ENCODE results near the gene ADAMTS12. TPM values are rescaled to one million over a fixed set of nuclear protein-coding genes. Genes with fewer than 3 reads are reported as not detected.

ADAMTS12 gene
- total RNA-seq, 1 donor, result under 0.01 TPM

DNA sequence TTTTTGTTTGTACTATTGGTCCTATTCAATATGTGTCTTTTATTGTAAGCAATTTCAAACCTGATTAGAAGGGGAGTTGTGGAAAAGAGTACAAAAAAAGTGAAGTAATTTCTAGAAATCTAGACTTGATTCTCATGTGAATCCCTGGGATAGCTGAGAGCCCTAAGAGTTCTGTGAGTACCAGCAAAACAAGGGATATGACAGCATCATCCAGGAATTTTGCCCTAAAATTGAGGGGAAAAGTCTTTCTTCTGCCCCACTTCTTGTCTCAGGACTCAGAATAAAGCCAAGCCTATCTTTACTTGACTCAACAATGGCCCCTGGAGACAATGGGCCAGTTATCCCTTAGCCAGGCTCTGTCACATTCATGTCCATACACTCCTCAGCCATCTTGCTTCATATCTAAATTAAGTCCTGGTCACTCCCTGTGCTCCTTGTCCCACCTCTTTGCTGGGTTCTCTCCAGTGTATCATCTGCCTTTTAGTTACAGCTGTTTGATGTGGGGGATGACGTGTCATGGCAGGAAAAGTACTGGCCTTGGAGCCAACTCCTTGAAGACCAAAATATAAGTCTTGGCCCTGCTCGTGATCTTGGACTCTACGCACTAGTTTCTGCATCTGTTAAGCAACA, 81.2 kb downstream of the ADAMTS12 start:
- Histone ChIP-seq H3K4me1 (ENCODE audit: insufficient read depth, low read length) (no peaks in the 10 kb centered on the region), H3K4me3 (ENCODE audit: low read length) (no peak overlapping the region), H3K27me3 (ENCODE audit: insufficient read depth, low read length) (no peaks in the 10 kb centered on the region), H3K9me3 (ENCODE audit: low read depth, low read length) (no peaks in the 10 kb centered on the region)

DNA sequence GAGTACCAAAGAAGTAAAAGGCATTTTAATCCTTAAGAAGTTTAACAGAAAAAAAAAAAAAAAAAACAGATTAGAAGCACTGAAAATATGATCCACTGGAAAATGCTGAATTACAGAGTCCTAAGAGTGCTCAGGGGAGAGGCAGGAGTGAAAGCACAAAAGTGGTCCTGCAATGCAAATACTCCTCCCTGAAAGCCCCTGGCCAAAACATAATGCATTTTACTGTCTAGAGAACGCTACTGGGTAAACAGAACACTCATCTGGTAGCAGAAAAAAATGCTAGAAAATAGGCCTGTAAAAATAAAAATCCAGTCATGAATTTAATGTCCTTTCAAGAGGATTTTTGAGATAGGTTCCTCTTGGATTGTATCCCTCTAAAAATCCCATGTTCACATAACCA, 81.9 kb downstream of the ADAMTS12 start:
- Histone ChIP-seq H3K27me3 (ENCODE audit: insufficient read depth, low read length) (no peaks in the 10 kb centered on the region), H3K9me3 (ENCODE audit: low read depth, low read length) (no peaks in the 10 kb centered on the region), H3K4me1 (ENCODE audit: insufficient read depth, low read length) (no peaks in the 10 kb centered on the region), H3K4me3 (ENCODE audit: low read length) (no peak overlapping the region)

DNA sequence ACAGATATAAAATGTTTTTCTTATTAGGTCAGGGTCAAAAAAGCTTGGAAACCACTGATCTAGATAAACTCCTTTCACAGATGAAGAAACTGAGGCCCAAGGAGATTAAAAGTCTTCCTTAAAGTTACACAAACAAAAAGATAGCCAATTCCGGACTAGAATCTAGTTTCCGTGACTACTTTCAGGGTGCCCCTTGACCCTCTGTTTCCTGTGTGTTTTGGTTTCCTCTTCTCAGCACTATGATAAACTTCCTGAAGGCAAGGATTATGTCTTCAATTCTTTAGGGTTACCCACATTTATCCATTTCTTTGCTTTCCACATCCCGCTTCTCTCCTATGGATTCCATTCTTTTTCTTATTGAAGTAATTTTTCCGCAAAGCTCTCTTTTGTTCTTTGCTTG, 83.1 kb downstream of the ADAMTS12 start:
- Histone ChIP-seq H3K27me3 (ENCODE audit: insufficient read depth, low read length) (no peaks in the 10 kb centered on the region), H3K9me3 (ENCODE audit: low read depth, low read length) (no peaks in the 10 kb centered on the region)

DNA sequence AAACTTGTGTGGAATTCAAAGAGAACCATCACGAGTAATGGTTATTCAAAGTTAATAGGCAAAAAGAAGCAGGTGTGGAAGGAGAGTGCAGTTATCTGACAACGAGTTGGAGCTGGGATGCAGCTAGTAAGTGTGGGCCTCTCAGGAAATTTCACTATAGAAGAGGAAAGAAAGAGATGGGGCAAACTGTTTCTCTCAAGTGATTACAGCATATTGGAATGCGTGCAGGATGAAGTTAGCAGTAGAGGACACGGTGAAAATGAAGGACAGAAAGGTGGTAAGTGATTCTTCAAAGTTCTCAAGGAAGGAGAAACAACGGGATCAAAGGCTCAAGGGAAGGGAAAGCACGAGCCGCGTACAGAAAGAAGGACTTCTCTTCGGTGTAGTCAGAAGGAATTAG, 84.0 kb downstream of the ADAMTS12 start:
- no peaks in the 10 kb centered on the region for H3K27me3 ChIP-seq (ENCODE audit: insufficient read depth, low read length)

More for the DNA sequence above, 83.1 kb downstream of the ADAMTS12 start:
- no peak overlapping the region for H3K4me3 ChIP-seq (ENCODE audit: low read length)
- no peaks in the 10 kb centered on the region for H3K4me1 ChIP-seq (ENCODE audit: insufficient read depth, low read length)

DNA sequence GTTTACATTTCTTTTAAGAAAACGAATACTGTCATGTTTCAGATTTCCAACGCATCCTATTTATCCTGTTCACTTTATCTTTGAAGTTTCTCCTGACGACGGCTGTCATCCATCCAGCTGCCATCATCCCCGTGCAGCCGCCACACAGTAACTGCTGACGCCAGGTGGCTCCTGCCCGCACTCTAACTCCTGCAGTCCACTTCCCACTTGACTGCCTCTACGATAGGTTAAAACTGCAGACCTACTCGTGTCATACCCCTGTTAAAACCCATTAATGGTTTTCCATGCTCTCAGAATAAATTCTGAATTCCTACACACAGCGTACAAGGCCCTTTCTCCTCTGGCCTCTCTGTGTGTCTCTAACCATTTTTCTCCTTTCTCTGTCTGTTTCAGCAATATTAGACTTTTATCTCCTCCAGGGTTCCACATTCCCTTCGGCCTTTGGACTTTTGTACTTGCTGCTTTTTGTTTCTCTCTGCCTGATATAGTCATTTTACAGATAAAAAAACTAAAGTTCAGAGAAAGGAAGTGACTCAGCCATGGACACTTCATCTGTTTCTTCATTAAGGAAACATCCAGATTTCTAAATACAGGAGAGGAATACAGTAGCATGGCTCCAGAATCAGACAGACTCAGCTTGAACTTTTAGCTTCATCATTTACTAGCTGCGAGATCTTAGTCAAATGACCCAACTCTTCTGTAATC, 84.9 kb downstream of the ADAMTS12 start:
- no peaks in the 10 kb centered on the region for H3K27me3 ChIP-seq (ENCODE audit: insufficient read depth, low read length)
- no peaks in the 10 kb centered on the region for H3K9me3 ChIP-seq (ENCODE audit: low read depth, low read length)
- no peaks in the 10 kb centered on the region for H3K4me1 ChIP-seq (ENCODE audit: insufficient read depth, low read length)
- H3K4me3 ChIP-seq (ENCODE audit: low read length), result no peak overlapping the region

More for the DNA sequence above, 84.0 kb downstream of the ADAMTS12 start:
- no peaks in the 10 kb centered on the region for H3K9me3 ChIP-seq (ENCODE audit: low read depth, low read length)
- H3K4me3 ChIP-seq (ENCODE audit: low read length), result no peak overlapping the region
- no peaks in the 10 kb centered on the region for H3K4me1 ChIP-seq (ENCODE audit: insufficient read depth, low read length)

DNA sequence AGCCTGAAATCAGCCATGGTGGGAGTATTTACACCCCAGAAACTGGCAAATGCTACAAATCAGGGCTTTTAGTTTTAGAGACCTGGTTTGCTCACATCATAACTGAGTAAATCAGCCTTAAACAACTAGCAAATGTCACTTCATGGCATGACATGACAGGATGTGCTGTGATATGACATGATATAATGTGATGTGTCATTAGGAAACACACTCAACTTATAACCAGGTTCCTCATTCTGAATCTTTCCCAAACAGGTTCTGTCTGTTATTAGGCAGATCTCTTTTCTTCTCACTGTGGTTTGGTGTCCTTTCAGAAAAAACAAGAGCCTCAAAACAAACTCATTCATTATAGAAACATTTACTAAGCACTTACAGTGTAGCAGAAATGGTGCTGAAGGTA, 90.5 kb downstream of the ADAMTS12 start:
- no peak overlapping the region for H3K4me3 ChIP-seq (ENCODE audit: low read length)
- H3K4me1 ChIP-seq (ENCODE audit: insufficient read depth, low read length), result no peaks in the 10 kb centered on the region
- no peaks in the 10 kb centered on the region for H3K9me3 ChIP-seq (ENCODE audit: low read depth, low read length)
- no peaks in the 10 kb centered on the region for H3K27me3 ChIP-seq (ENCODE audit: insufficient read depth, low read length)

DNA sequence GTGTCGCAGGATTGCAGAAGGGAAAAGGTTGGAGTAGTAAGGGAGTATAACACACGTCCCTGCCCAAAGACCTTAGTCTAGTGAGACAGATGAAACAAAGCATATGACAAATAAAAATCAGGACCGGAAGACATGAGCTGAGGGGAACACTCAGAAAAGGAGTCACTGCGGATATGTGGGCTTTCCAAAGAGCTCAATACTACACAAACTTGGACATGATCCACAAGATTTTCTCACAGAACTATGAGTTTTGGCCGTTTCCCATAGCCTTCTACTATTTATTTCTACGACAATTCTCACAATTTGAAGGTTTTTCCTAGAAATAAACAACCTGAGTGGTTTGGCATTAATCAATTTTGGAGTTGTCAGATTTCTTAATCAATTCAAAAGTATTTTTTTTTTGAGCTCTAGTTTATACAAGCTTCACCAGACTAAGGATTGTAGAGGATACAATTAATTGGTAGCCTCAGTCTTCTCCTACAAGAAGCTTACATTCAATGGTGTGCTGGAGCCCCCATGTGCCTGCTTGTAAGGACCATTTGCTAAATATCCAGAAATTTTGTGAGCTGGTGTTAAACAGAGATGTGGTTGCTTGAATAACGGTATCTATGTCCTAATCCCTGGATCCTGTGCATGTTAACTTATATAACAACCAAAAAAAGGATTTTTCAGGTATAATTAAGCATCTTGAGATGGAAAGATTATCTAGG, 91.4 kb downstream of the ADAMTS12 start:
- no peaks in the 10 kb centered on the region for H3K27me3 ChIP-seq (ENCODE audit: insufficient read depth, low read length)
- no peak overlapping the region for H3K4me3 ChIP-seq (ENCODE audit: low read length)
- H3K4me1 ChIP-seq (ENCODE audit: insufficient read depth, low read length), result no peaks in the 10 kb centered on the region
- H3K9me3 ChIP-seq (ENCODE audit: low read depth, low read length), result no peaks in the 10 kb centered on the region

DNA sequence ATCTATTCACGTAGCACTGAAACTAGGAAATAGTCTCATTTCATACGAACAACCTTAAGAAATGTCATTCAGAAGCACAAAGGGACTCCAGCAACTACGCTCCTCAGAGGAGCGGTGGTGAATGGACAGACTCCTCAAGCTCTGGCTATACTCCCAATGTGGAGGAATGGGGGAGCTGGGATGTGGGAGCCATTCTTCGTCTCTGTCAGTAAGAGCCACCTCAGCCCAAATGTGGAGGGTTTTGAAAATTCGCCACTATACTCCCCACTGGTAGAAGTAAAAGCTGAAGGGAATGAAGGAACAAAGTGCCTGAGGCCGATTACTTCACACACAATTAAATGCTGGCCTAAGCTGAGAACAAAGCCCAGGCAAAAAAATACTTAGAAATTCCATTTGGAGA, 96.3 kb downstream of the ADAMTS12 start:
- Histone ChIP-seq H3K27me3 (ENCODE audit: insufficient read depth, low read length) (no peaks in the 10 kb centered on the region), H3K4me1 (ENCODE audit: insufficient read depth, low read length) (no peaks in the 10 kb centered on the region), H3K4me3 (ENCODE audit: low read length) (no peak overlapping the region), H3K9me3 (ENCODE audit: low read depth, low read length) (no peaks in the 10 kb centered on the region)

DNA sequence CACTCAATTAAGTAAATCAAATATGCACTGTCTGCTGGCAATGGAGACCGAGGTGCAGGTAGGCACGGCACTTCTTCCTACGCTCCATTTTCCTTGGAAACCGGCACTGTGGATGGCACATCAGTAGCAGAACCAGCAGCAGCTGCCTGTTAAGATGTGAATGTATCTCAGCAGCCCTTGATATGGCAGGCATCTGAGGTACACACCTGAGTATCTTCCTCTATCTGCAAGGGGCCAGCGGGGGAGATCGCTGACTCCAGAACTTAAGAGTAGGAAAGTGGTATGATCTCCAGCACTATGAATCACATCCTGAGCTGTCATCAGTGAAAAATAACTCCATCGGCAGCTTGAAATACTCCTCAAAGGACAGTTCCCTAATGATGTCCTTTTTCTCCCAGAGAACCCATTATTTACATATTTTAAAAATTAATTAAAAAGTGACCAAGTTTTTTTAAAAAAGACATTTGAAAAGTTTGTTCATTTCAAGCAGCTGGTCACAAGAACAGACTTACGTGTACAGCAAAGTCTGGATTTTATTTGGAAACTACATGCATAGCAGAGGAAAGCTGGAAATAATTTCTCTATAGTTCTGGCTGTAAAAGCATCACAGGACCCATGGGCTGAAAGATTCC, 97.1 kb downstream of the ADAMTS12 start:
- no peaks in the 10 kb centered on the region for H3K4me1 ChIP-seq (ENCODE audit: insufficient read depth, low read length)
- no peak overlapping the region for H3K4me3 ChIP-seq (ENCODE audit: low read length)
- H3K9me3 ChIP-seq (ENCODE audit: low read depth, low read length), result no peaks in the 10 kb centered on the region

DNA sequence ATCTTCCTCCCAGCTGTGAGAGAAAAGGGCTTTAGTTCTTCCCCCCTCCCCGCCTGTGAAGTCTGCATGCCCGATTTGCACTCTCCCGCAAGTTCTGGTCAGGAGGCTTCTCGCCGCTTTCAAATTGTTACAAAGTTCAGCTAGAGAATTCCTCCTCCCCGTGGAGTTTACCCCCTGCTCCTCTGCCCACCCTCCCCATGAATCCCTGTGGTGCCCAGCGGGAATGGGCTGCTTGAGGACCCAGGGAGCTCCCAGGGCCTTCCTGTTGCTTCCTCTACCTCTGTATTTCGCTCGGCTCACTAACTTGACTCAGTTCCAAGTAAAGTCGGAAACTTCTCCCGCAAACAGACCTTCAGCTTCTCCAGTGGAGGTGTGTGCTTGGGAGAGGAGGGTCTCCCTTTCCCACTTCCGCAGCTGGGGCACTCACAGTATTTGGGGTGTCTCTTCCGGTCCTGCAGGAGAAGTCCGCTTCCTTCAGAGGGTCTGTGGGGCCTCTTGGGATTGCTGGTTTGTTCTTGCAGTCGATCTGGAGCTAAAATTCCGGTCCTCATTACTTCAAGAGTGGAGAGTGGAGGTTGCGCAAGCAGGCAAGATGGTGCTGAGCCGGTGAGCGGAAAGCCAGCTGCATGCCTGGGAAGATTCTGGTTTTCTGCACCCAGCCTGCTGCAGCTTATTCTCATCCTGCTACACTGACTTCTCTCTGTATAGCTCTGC, 97.8 kb downstream of the ADAMTS12 start:
- Histone ChIP-seq H3K27me3 (ENCODE audit: insufficient read depth, low read length) (no peaks in the 10 kb centered on the region), H3K9me3 (ENCODE audit: low read depth, low read length) (no peaks in the 10 kb centered on the region), H3K4me3 (ENCODE audit: low read length) (no peak overlapping the region), H3K4me1 (ENCODE audit: insufficient read depth, low read length) (no peaks in the 10 kb centered on the region)

More for the DNA sequence above, 97.1 kb downstream of the ADAMTS12 start:
- no peaks in the 10 kb centered on the region for H3K27me3 ChIP-seq (ENCODE audit: insufficient read depth, low read length)

DNA sequence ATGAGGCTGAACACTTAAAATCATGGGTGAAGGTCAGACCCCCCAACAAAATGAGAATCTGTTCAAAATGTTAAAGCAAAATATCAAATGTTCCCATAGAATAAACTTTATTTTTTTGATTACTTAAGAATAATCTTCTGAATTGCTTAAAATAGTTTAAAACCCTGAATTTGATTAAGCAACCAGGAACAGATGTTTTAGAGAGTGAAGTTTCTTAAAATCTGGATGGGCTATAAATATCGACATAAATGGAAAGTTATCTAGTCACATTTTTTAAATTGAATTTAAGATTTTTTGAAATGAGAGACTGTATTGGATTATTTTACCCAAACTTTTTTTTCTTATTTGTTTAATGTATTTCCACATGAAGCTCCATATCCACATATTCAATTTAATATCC, 98.5 kb downstream of the ADAMTS12 start:
- Histone ChIP-seq H3K4me1 (ENCODE audit: insufficient read depth, low read length) (no peaks in the 10 kb centered on the region), H3K27me3 (ENCODE audit: insufficient read depth, low read length) (no peaks in the 10 kb centered on the region), H3K9me3 (ENCODE audit: low read depth, low read length) (no peaks in the 10 kb centered on the region), H3K4me3 (ENCODE audit: low read length) (no peak overlapping the region)

DNA sequence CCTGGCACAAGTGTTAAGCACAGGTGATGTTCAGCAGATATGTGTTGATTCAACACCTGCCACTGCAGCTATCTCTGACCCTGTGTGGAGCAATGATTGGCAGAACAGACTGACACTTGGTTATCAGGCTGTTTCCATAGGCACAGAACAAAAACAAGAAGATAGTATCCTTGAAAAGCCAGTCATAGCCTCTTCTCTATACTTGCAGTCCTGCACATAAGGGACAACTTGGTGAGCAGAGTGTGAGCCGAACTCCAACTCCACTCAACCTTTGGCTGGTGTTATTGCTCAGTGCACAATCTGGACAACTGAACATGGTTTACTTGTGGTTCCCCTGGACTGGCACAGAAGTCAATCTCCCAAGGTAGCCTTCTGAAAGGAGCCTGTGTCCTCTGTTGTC, 99.2 kb downstream of the ADAMTS12 start:
- no peaks in the 10 kb centered on the region for H3K4me1 ChIP-seq (ENCODE audit: insufficient read depth, low read length)
- no peaks in the 10 kb centered on the region for H3K27me3 ChIP-seq (ENCODE audit: insufficient read depth, low read length)
- no peak overlapping the region for H3K4me3 ChIP-seq (ENCODE audit: low read length)
- H3K9me3 ChIP-seq (ENCODE audit: low read depth, low read length), result no peaks in the 10 kb centered on the region

DNA sequence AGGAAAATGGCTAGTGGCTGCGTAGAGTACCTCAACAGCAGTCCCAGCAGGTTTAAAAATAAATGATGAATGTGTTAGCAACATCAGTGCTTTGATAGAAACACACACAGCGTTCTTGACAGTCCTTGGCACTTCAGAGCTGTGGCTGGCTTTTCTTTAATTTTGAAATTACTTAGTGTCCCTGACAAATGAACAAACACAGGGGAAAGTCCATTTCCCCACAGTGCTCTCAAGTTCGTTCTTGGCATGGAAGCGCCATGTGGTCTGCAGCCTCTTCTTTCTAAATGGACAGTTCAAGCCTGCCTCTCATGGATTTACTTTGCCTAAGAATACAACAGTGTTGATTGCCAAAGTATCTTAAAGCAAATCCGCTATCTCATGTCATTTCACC, 102.2 kb downstream of the ADAMTS12 start:
- H3K4me1 ChIP-seq (ENCODE audit: insufficient read depth, low read length), result no peaks in the 10 kb centered on the region
- H3K27me3 ChIP-seq (ENCODE audit: insufficient read depth, low read length), result no peaks in the 10 kb centered on the region
- H3K9me3 ChIP-seq (ENCODE audit: low read depth, low read length), result peaks cover 10% of the 10 kb centered on the region
- no peak overlapping the region for H3K4me3 ChIP-seq (ENCODE audit: low read length)

DNA sequence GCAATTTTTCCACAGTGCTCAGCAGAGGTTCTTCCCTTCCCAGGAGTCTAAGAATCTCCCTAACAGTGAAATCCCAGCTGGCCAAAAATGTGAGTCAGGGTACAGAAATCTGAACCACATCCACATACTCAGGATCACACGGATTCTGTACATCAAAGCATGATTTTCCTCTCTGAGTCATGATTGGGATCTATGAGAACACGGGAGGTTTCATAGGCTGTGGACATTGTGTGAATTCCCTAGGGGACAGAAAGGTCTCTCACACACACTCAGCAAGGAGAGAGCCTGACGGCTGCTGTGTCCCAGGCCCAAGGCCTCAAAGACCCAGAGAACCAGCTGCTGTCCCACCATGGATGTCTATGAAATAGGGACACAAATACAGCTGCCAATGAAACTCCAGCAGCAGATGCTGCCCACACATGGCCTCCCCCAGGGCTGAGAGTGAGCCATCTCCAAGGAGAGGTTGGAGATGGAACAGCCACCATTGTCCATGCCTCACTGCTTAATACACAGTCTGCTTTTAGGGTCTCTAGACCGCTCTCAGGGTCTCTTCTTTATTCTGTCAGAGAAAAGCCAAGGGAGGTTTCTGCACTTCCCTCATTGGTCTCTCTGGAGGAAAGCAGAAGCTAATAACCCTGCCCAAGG, 102.7 kb downstream of the ADAMTS12 start:
- Histone ChIP-seq H3K4me3 (ENCODE audit: low read length) (no peak overlapping the region), H3K4me1 (ENCODE audit: insufficient read depth, low read length) (no peaks in the 10 kb centered on the region)

More for the DNA sequence above, 102.7 kb downstream of the ADAMTS12 start:
- Histone ChIP-seq H3K27me3 (ENCODE audit: insufficient read depth, low read length) (no peaks in the 10 kb centered on the region), H3K9me3 (ENCODE audit: low read depth, low read length) (peaks cover 10% of the 10 kb centered on the region)

Measured in mononuclear cell (primary cell).